ENCODE data around the gene CHRFAM7A. TPM values are rescaled to one million over a fixed set of nuclear protein-coding genes. Genes with fewer than 3 reads are reported as not detected.
"Not testable (repeated sequence)": the region's sequence is repeated elsewhere in the genome, so short reads cannot be mapped to it uniquely, and the experiment has no call there.

CHRFAM7A gene
- 5.1 TPM for total RNA-seq

- H3K4me1 ChIP-seq (ENCODE audit: insufficient read depth, low read length); H3K4me3 ChIP-seq (ENCODE audit: low read length); H3K9me3 ChIP-seq (ENCODE audit: low read depth, low read length); H3K27me3 ChIP-seq (ENCODE audit: insufficient read depth, low read length): not testable (repeated sequence)
Observed at GRCh38 chr15:30392766-30393663, at the start of gene CHRFAM7A. TSS of gene CHRFAM7A (minus strand) at chr15:30393540. CDS start at chr15:30383351, 10,189 bp downstream.

GRCh38 chr15:30438348-30438747 lies 45.0 kb upstream of the CHRFAM7A start:
- not testable (repeated sequence) for H3K9me3 ChIP-seq (ENCODE audit: low read depth, low read length); H3K27me3 ChIP-seq (ENCODE audit: insufficient read depth, low read length); H3K4me1 ChIP-seq (ENCODE audit: insufficient read depth, low read length); H3K4me3 ChIP-seq (ENCODE audit: low read length)

- H3K9me3 ChIP-seq (ENCODE audit: low read depth, low read length); H3K4me1 ChIP-seq (ENCODE audit: insufficient read depth, low read length); H3K4me3 ChIP-seq (ENCODE audit: low read length); H3K27me3 ChIP-seq (ENCODE audit: insufficient read depth, low read length): not testable (repeated sequence)
Observed at GRCh38 chr15:30435878-30436277, 42.5 kb upstream of the CHRFAM7A start.

GRCh38 chr15:30420723-30421122 lies 27.4 kb upstream of the CHRFAM7A start:
- not testable (repeated sequence) for H3K27me3 ChIP-seq (ENCODE audit: insufficient read depth, low read length); H3K9me3 ChIP-seq (ENCODE audit: low read depth, low read length); H3K4me3 ChIP-seq (ENCODE audit: low read length); H3K4me1 ChIP-seq (ENCODE audit: insufficient read depth, low read length)

- H3K9me3 ChIP-seq (ENCODE audit: low read depth, low read length); H3K4me1 ChIP-seq (ENCODE audit: insufficient read depth, low read length); H3K4me3 ChIP-seq (ENCODE audit: low read length); H3K27me3 ChIP-seq (ENCODE audit: insufficient read depth, low read length): not testable (repeated sequence)
Observed at GRCh38 chr15:30414160-30414559, 20.8 kb upstream of the CHRFAM7A start, which contains the start of gene GOLGA8R. TSS of gene GOLGA8R (minus strand) at chr15:30414260. CDS start at chr15:30414162, 98 bp downstream.

- not testable (repeated sequence) for H3K4me1 ChIP-seq (ENCODE audit: insufficient read depth, low read length); H3K27me3 ChIP-seq (ENCODE audit: insufficient read depth, low read length); H3K4me3 ChIP-seq (ENCODE audit: low read length); H3K9me3 ChIP-seq (ENCODE audit: low read depth, low read length)
Observed at GRCh38 chr15:30407636-30408035, 14.3 kb upstream of the CHRFAM7A start.

GRCh38 chr15:30398988-30399387 lies 5.6 kb upstream of the CHRFAM7A start:
- H3K4me3 ChIP-seq (ENCODE audit: low read length); H3K4me1 ChIP-seq (ENCODE audit: insufficient read depth, low read length); H3K9me3 ChIP-seq (ENCODE audit: low read depth, low read length); H3K27me3 ChIP-seq (ENCODE audit: insufficient read depth, low read length): not testable (repeated sequence)

GRCh38 chr15:30393664-30393991 lies 288 bp upstream of the CHRFAM7A start:
- not testable (repeated sequence) for H3K9me3 ChIP-seq (ENCODE audit: low read depth, low read length); H3K27me3 ChIP-seq (ENCODE audit: insufficient read depth, low read length); H3K4me1 ChIP-seq (ENCODE audit: insufficient read depth, low read length); H3K4me3 ChIP-seq (ENCODE audit: low read length)

GRCh38 chr15:30386318-30386887 lies 6.9 kb downstream of the CHRFAM7A start:
- not testable (repeated sequence) for H3K4me1 ChIP-seq (ENCODE audit: insufficient read depth, low read length); H3K27me3 ChIP-seq (ENCODE audit: insufficient read depth, low read length); H3K4me3 ChIP-seq (ENCODE audit: low read length); H3K9me3 ChIP-seq (ENCODE audit: low read depth, low read length)

GRCh38 chr15:30377082-30377413 lies 16.3 kb downstream of the CHRFAM7A start:
- H3K27me3 ChIP-seq (ENCODE audit: insufficient read depth, low read length); H3K4me1 ChIP-seq (ENCODE audit: insufficient read depth, low read length); H3K9me3 ChIP-seq (ENCODE audit: low read depth, low read length): not testable (repeated sequence)

GRCh38 chr15:30376375-30377081 lies 16.8 kb downstream of the CHRFAM7A start:
- not testable (repeated sequence) for H3K4me1 ChIP-seq (ENCODE audit: insufficient read depth, low read length); H3K4me3 ChIP-seq (ENCODE audit: low read length); H3K27me3 ChIP-seq (ENCODE audit: insufficient read depth, low read length); H3K9me3 ChIP-seq (ENCODE audit: low read depth, low read length)

More at GRCh38 chr15:30377082-30377413, 16.3 kb downstream of the CHRFAM7A start:
- not testable (repeated sequence) for H3K4me3 ChIP-seq (ENCODE audit: low read length)

GRCh38 chr15:30375872-30376271 lies 17.5 kb downstream of the CHRFAM7A start:
- H3K4me3 ChIP-seq (ENCODE audit: low read length); H3K9me3 ChIP-seq (ENCODE audit: low read depth, low read length); H3K27me3 ChIP-seq (ENCODE audit: insufficient read depth, low read length); H3K4me1 ChIP-seq (ENCODE audit: insufficient read depth, low read length): not testable (repeated sequence)

- not testable (repeated sequence) for H3K9me3 ChIP-seq (ENCODE audit: low read depth, low read length); H3K4me1 ChIP-seq (ENCODE audit: insufficient read depth, low read length); H3K4me3 ChIP-seq (ENCODE audit: low read length); H3K27me3 ChIP-seq (ENCODE audit: insufficient read depth, low read length)
Observed at GRCh38 chr15:30374862-30375261, 18.5 kb downstream of the CHRFAM7A start.

- H3K27me3 ChIP-seq (ENCODE audit: insufficient read depth, low read length); H3K9me3 ChIP-seq (ENCODE audit: low read depth, low read length); H3K4me3 ChIP-seq (ENCODE audit: low read length); H3K4me1 ChIP-seq (ENCODE audit: insufficient read depth, low read length): not testable (repeated sequence)
Observed at GRCh38 chr15:30368271-30368670, 25.1 kb downstream of the CHRFAM7A start.

- H3K9me3 ChIP-seq (ENCODE audit: low read depth, low read length); H3K27me3 ChIP-seq (ENCODE audit: insufficient read depth, low read length); H3K4me1 ChIP-seq (ENCODE audit: insufficient read depth, low read length); H3K4me3 ChIP-seq (ENCODE audit: low read length): not testable (repeated sequence)
Observed at GRCh38 chr15:30367246-30367645, 26.1 kb downstream of the CHRFAM7A start.

GRCh38 chr15:30361404-30361803 lies 31.9 kb downstream of the CHRFAM7A start:
- H3K4me3 ChIP-seq (ENCODE audit: low read length); H3K4me1 ChIP-seq (ENCODE audit: insufficient read depth, low read length); H3K9me3 ChIP-seq (ENCODE audit: low read depth, low read length); H3K27me3 ChIP-seq (ENCODE audit: insufficient read depth, low read length): not testable (repeated sequence)
